HEK293T (cell line): ENCODE data around the gene CDH13.

Experiments
- CTCF ChIA-PET: fragments of 350-600 bp; formaldehyde crosslinking; extraction: SDS; loops from one replicate; lab custom pipeline; 2021; ENCODE audit warnings: antibody characterized with exemption, inconsistent platforms; lab: Yijun Ruan, JAX
- POLR2A ChIA-PET: fragments of 350-600 bp; formaldehyde crosslinking; extraction: SDS; loops from one replicate; lab custom pipeline; 2020; ENCODE audit warnings: antibody characterized with exemption, inconsistent platforms; lab: Yijun Ruan, JAX
- DNase-seq: peaks from one replicate; pipeline ENCODE4 v3.0.0; 2012; ENCODE audit warnings: mixed read lengths; ENCODE audit errors: extremely low spot score
- ARNT ChIP-seq: fragments of 450-650 bp; IDR thresholded peaks from 2 replicates; pipeline ENCODE4 v1.6.1; 2017; ENCODE audit warnings: mild to moderate bottlenecking
- BHLHE40 ChIP-seq: fragments of 450-650 bp; IDR thresholded peaks from 2 replicates; pipeline ENCODE4 v1.6.1; 2016; ENCODE audit warnings: mild to moderate bottlenecking, moderate library complexity, borderline replicate concordance
- CTBP1 ChIP-seq: fragments of 450-650 bp; IDR thresholded peaks from 2 replicates; pipeline ENCODE4 v1.6.1; 2016; ENCODE audit warnings: borderline replicate concordance
- ELF4 ChIP-seq: fragments of 450-650 bp; IDR thresholded peaks from 2 replicates; pipeline ENCODE4 v1.6.1; 2017; ENCODE audit warnings: antibody characterized with exemption
- FOXA1 ChIP-seq: fragments of 450-650 bp; IDR thresholded peaks from 2 replicates; pipeline ENCODE4 v1.6.1; 2016; ENCODE audit warnings: mild to moderate bottlenecking
- FOXK2 ChIP-seq: fragments of 450-650 bp; IDR thresholded peaks from 2 replicates; pipeline ENCODE4 v1.6.1; 2016; ENCODE audit warnings: mild to moderate bottlenecking
- FOXM1 ChIP-seq: fragments of 450-650 bp; IDR thresholded peaks from 2 replicates; pipeline ENCODE4 v1.6.1; 2017; ENCODE audit warnings: mild to moderate bottlenecking, borderline replicate concordance
- HDGF ChIP-seq: fragments of 450-650 bp; IDR thresholded peaks from 2 replicates; pipeline ENCODE4 v1.6.1; 2017; ENCODE audit warnings: antibody characterized with exemption, borderline replicate concordance
- L3MBTL2 ChIP-seq: fragments of 450-650 bp; conservative IDR thresholded peaks from 2 replicates; pipeline ENCODE4 v1.6.1; 2016; ENCODE audit warnings: mild to moderate bottlenecking
- LEF1 ChIP-seq: fragments of 450-650 bp; IDR thresholded peaks from 2 replicates; pipeline ENCODE4 v1.6.1; 2017; ENCODE audit warnings: mild to moderate bottlenecking, borderline replicate concordance
- NFRKB ChIP-seq: fragments of 450-650 bp; IDR thresholded peaks from 2 replicates; pipeline ENCODE4 v1.6.1; 2016; ENCODE audit warnings: mild to moderate bottlenecking, moderate library complexity
- SP1 ChIP-seq: fragments of 450-650 bp; IDR thresholded peaks from 2 replicates; pipeline ENCODE4 v1.6.1; 2017
- SUZ12 ChIP-seq: fragments of 450-650 bp; IDR thresholded peaks from 2 replicates; pipeline ENCODE4 v1.6.1; 2016; ENCODE audit warnings: mild to moderate bottlenecking
- TARDBP ChIP-seq: fragments of 450-650 bp; IDR thresholded peaks from 2 replicates; pipeline ENCODE4 v1.6.1; 2016
- ZNF384 ChIP-seq: fragments of 450-650 bp; IDR thresholded peaks from 2 replicates; pipeline ENCODE4 v1.6.1; 2016
- TF ChIP-seq, protein P1 (sequence below): fragments of 450-650 bp; IDR thresholded peaks from 2 replicates; pipeline ENCODE4 v1.6.1; 2016

Gene CDH13

DNA sequence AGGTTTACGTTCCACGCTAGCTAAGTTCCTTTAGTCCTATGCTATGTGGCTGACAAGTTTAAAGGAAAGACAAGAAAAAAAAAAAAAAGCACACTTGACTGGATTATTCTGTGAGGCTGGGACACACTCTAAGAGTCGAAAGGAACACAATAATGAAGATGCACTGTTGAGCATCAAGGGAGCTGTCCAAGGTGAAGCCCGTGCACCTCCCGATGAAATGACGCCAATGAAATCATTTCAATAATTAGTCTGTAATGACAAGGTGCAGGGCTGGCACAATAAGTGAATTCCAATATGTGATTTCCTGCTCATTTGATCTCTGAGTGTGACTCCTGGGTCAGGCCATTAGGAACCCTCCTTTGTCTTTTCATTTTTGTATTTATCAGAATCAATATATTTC lies 232.9 kb downstream of the CDH13 start:
- TF ChIP-seq SUZ12 (no peak), CTBP1 (no peak)
- CTCF ChIA-PET = interaction anchor here (0.6 kb wide), 1 partner anchor 183 kb away, joined by 3 read pairs; no protein-coding TSS in a partner anchor
- DNase-seq = no peak
- POLR2A ChIA-PET = no interaction called here

DNA sequence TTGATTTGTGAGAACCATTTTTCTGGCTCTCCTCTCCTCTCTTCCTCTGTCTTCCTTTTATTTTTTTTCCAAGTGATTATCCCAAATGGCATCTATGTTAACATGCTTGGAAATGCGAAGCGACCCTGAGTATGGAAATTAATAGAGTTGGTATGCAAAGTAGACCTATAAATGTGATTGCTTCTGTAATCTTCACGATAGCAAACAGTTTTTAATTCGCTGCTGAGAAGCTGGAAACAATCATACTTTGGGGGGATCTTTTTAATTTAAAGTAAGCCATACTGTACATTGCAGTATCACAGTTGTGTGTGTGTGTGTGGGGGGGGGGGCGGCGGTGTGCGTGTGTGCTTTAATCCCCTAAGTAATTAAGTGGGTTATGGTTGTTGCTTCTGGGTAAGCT lies 233.3 kb downstream of the CDH13 start:
- CTCF ChIA-PET = interaction anchor here (0.6 kb wide), 1 partner anchor 183 kb away, joined by 3 read pairs; no protein-coding TSS in a partner anchor

DNA sequence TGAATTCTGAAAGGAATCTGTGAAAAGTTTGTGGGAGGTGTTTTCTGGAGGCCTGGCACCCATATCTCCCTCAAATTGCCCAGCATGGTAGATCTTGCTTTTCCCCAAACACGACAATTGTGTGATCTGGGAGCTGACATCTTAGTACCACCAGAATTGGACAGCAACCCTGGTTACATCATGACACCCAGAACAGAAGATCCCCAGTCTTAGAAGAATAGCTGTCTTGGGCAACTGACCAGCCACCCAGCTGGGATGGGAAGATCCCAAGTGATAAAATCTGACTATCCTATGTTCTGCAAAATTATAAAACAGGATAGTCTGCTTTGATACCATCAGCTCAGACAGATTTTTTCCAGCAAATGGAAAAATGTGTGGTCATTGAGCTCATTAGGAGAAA lies 235.3 kb downstream of the CDH13 start:
- ChIA-PET CTCF (no interaction called here), POLR2A (no interaction called here)
- no peak for DNase-seq
- TF ChIP-seq NFRKB = no peak
- no peak for TF ChIP-seq L3MBTL2
- TF ChIP-seq TARDBP = no peak
- TF ChIP-seq ZNF384 = no peak
- TF ChIP-seq, protein P1, sequence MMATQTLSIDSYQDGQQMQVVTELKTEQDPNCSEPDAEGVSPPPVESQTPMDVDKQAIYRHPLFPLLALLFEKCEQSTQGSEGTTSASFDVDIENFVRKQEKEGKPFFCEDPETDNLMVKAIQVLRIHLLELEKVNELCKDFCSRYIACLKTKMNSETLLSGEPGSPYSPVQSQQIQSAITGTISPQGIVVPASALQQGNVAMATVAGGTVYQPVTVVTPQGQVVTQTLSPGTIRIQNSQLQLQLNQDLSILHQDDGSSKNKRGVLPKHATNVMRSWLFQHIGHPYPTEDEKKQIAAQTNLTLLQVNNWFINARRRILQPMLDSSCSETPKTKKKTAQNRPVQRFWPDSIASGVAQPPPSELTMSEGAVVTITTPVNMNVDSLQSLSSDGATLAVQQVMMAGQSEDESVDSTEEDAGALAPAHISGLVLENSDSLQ = no peak
- TF ChIP-seq FOXK2 = no peak
- no peak for TF ChIP-seq LEF1
- TF ChIP-seq FOXA1 = no peak
- TF ChIP-seq BHLHE40 = no peak

More for the DNA sequence above, 233.3 kb downstream of the CDH13 start:
- POLR2A ChIA-PET = no interaction called here
- no peak for DNase-seq
- TF ChIP-seq ARNT (no peak), ELF4 (no peak), TARDBP (no peak), NFRKB (no peak), ZNF384 (no peak), FOXM1 (no peak), BHLHE40 (no peak), FOXK2 (no peak), HDGF (no peak), FOXA1 (no peak), LEF1 (no peak), SUZ12 (no peak), SP1 (no peak), L3MBTL2 (no peak)
- TF ChIP-seq, protein P1 = no peak

DNA sequence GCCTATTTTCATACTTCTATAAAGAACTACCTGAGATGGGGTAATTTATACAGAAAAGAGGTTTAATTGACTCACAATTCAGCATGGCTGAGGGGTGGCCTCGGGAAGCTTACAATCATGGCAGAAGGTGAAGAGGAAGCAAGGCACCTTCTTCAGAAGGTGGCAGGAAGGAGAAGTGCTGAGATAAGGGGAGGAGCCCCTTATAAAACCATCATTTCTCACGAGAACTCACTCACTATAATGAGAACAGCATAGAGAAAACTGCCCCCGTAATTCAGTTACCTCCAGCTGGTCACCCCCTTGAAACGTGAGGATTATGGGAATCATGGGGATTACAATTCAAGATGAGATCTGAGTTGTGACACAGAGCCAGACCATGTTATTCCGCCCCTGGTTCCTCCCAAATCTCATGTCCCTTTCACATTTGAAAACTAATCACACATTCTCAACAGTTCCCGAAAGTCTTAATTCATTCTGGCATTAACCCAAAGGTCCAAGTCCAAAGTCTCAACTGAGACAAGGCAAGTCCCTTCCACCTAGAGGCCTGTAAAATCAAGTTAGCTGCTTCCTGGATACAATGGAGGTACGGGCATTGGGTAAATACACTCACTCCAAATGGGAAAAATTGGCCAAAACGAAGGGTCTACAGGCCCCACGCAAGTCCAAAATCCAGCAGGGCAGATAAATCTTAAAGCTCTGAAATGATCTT lies 237.7 kb downstream of the CDH13 start:
- CTCF ChIA-PET = no interaction called here
- POLR2A ChIA-PET = no interaction called here
- no peak for TF ChIP-seq FOXM1
- no peak for TF ChIP-seq NFRKB
- no peak for DNase-seq

DNA sequence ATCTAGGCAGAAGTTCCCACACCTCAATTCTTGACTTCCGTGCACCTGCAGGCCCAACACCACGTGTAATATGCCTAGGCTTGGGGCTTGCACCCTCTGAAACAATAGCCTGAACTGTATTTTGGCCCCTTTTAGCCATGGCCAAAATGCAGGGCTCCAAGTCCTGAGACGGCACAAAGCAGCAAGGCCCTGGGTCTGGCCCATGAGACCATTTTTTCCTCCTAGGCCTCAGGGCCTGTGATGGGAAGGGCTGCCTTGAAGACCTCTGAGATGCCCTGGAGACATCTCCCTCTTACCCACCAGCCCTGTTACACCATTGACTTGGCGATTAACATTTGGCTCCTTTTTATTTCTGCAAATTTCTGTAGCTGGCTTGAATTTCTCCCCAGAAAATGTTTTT lies 238.6 kb downstream of the CDH13 start:
- TF ChIP-seq BHLHE40 (no peak), SP1 (no peak), FOXK2 (no peak), FOXM1 (no peak), ZNF384 (no peak), NFRKB (no peak), CTBP1 (no peak), SUZ12 (no peak), LEF1 (no peak), L3MBTL2 (no peak), ARNT (no peak), FOXA1 (no peak), HDGF (no peak), TARDBP (no peak)
- TF ChIP-seq, protein P1 = no peak
- ChIA-PET POLR2A (no interaction called here), CTCF (no interaction called here)
- DNase-seq = no peak

DNA sequence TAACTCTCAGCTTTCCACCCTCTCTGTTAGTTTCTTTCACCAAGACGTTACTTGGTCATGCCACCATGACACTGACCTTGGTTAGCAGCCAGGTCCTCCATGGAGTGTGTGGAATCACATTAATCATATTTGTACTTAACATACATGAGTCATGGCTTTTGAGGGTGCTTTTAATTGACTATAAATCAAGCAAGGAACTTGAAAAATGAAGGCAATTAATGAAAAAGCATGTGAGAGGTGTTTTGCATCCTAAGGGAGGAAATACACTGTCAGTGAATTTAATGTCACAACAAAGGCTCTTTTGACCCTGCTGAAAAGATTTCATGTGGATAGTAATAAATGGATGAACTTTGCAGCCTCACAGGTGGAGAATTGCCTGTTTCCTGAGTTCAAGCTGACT lies 240.7 kb downstream of the CDH13 start:
- TF ChIP-seq ELF4 (no peak), CTBP1 (no peak), SUZ12 (no peak), HDGF (no peak)
- TF ChIP-seq, protein P1 = no peak
- ChIA-PET POLR2A (no interaction called here), CTCF (no interaction called here)
- DNase-seq = no peak

DNA sequence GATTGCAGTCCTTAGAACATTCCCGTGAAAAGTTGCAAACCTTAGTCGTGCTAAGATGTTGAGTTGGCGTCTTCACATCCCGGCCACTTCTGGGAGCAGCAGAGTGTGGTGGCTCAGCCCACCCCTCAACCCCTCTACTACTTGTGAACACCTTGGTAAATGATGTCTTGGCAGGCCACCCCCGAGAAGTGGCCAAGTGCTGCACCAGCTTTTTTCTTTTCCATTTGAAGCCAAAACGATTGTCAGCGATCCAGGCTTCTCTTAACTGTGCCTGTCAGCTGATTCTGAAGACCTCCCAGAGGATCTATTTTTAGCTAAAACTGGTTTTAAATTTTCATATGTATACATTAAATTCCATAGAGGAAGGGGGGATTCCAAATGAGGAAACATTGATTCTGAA lies 247.5 kb downstream of the CDH13 start:
- ChIA-PET POLR2A (no interaction called here), CTCF (no interaction called here)
- DNase-seq = no peak
- TF ChIP-seq ELF4 (no peak), ARNT (no peak), BHLHE40 (no peak), LEF1 (no peak), FOXA1 (no peak), NFRKB (no peak), L3MBTL2 (no peak), CTBP1 (no peak), ZNF384 (no peak), HDGF (no peak), SUZ12 (no peak), FOXM1 (no peak), SP1 (no peak), FOXK2 (no peak), TARDBP (no peak)
- TF ChIP-seq, protein P1 = no peak
